COLO668 (cell line): ENCODE results near the gene DENND4A.
A peak's percentile ranks its signal among the peaks of the same experiment; 100 is the strongest.
"Not testable (repeated sequence)": the region's sequence is repeated elsewhere in the genome, so short reads cannot be mapped to it uniquely, and the experiment has no call there.

Source experiments
- DNase-seq: peaks from one replicate; lab custom pipeline; 2025; ENCODE audit not compliant: unreplicated experiment; lab: John Stamatoyannopoulos, UW

Gene DENND4A

DNA sequence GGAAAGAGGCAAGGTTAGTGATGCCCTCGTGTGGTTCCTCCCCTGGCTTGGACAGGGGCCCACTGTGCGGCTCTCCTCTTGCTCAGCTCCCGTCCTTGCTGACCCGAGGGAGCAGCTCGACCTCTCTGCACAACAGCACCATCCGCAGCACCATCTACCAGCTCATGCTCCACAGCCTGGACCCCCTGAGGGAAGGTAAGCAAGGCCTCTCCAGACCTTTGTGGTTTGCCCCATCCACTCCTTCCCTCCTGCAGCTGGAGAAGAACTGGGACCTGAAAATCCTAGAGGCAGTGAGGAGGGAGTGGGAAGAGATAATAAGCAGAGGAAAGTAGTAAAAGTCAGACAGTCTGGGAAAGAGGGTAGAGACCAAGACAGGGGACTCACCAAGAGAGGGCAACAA, 152.6 kb downstream of the DENND4A start:
- no peak for DNase-seq

DNA sequence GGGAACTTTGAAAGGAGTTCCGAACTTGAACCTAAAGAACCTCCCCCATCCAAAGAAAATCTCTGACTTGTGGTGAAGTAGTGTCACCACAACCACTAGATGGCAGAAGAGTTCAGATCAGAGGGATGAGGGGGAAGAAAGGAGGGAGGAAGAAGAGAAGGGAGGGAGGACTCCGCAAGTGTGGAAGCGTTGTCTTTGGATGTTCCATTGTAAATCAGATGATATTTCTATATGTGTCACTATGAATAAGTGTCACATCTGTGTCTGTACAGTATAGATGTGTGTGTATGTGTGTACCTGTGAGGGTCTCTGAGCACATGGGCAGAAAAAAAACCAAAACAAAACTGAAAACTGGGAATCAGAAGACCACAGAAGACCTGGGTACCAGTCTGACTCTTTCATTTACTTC, 153.4 kb downstream of the DENND4A start:
- peak; percentile 22 for DNase-seq

DNA sequence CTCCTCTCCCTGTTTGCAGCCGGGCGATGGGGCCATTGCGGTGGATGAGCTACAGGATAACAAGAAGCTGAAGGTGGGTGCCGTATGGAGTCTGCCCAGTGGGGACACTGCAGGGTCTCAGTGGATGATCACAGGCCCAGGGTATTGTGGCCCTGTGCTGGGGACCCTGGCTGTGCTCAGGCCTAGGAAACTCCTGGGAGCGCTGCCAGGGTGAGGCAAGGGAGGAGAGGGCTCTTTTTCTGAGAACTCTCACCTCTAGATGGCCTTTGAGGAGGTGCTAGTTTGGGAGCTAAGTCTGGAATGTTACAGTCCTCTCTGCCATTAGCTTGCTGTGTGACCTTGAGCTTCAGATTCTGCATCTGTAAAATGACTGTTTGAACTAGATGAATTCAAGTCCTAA, 154.0 kb downstream of the DENND4A start:
- no peak for DNase-seq

DNA sequence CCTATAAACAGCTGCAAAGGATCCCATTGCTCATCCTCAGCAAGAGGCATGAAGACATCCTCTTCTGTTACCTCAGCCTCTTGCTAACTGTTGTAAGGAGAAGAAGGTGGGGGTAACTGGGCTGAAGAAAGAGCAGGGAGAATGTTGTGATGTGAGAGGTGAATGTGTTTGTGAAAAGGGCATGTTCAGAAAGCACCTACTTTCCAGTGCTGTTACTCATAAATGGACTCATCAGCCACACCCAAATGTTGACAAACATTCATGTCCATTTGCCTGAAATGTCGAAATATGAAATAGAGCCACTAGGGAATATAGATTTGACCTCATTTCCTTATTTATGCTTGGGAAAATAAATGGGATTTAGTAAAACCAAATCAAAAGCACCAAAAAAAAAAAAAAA, 157.7 kb downstream of the DENND4A start:
- no peak for DNase-seq

DNA sequence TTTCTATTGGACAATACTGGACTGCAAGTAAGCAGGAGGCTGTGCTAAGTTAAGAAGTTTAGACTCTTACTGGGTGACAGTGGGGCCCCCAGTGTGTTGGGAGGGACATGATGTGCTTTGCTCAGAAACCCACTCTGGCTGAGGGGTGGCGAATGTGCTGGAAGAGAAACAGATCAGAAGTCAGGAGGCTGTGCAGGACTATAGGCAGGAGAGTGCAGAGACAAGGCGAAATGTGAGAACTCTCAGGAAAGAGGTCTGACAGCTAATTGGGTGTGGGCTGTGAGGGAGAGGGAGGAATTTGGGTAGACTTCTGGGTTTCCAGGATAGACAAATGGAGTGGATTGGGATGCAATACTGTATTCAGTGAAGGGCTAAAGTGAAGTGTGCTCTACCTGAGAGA, 158.3 kb downstream of the DENND4A start:
- DNase-seq = no peak

DNA sequence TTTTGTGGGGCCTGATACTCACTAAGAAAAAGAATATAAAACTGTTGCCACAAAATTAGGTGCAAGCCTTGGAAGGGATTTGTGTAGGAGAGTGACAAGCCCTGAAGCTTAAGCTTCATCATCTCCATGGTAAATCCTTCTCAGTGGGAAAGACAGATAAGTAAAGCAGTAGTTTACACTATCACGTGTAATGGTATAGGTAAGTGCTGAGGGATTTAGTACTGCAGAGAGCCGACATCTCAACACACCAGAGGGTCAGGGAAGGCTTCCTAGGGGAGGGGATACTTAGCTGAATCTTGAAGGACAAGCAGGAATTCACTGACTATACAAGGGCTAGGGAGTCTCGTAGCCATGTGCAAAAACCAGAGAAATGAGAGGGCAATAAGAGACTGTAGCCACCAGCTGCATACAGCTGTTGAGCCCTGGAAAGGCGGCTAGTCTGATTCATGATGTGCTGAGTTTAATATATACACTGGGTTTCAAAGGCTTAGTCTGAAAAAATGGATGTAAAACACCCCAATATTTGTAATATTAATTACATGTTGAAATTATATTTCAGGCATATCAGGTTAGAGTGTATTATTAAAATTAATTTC, 159.2 kb downstream of the DENND4A start:
- DNase-seq = no peak

DNA sequence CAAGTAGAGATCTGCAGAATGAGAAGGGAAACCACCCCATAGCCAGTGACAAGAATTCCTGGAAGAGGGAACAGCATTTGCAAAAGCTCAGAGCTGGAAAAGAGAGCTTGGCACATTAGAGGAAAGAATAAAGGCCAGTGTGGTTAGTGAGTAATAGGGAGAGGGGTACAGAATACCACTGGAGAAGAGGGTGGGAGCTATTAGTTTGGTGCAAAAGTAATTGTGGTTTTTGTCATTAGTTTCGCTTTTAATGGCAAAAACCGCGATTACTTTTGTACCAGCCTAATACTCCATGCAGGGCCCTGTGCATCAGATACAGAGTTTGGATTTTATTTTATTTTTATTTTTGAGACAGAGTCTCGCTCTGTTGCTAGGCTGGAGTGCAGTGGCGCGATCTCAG, 160.6 kb downstream of the DENND4A start:
- DNase-seq = no peak

DNA sequence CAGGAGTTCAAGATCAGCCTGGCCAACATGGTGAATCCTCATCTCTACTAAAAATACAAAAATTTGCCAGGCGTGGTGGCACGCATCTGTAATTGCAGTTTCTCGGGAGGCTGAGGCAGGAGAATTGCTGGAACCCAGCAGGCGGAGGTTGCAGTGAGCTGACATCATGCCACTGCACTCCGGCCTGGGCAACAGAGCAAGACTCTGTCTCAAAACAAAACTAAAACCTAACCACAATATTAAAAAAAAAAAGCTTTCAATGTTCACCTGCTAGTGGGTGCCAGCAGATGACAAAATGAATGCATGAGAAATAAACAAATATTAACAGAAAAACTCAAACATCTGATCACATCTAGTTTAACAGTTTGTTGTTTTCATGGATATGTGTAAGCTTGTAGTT, 161.3 kb downstream of the DENND4A start:
- DNase-seq = no peak

DNA sequence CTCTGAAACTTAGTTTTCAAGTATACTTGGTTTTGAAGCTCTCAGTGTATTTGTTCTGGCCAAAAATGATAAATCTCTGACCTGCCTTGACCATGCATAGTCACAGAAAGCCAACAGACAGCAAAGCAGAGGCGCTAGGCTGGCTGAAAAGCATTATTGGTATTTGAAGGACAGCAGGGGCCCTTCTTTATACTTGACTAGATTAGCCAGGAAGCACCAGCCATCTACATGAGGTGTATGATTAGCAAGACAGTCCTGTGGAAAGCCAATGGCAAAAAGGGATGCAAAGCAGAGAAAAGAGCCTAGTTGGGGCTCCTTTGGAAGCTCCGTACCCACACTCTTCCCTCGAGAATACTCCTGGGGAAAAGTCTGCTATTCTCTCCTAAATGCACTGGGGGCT, 162.5 kb downstream of the DENND4A start:
- DNase-seq = no peak

DNA sequence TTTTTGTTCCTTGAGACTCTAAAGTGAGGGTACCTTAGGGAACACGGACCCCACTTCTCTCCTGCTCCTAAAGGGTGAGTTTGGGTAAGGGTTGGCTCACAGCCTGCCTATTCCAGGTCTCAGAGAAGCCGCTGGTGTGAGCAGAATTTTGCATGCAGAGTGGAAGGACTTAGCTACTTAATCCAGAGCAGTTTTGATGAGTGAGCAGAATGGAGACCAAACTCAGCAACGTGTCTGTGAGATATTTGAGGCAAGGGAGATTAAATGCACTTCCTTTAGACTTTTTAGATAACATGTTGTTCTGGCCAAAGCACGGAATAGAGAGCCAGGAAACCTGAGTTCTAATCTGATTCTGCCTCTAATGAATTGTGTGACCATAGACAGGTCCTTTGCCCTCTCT, 165.2 kb downstream of the DENND4A start:
- DNase-seq = no peak

DNA sequence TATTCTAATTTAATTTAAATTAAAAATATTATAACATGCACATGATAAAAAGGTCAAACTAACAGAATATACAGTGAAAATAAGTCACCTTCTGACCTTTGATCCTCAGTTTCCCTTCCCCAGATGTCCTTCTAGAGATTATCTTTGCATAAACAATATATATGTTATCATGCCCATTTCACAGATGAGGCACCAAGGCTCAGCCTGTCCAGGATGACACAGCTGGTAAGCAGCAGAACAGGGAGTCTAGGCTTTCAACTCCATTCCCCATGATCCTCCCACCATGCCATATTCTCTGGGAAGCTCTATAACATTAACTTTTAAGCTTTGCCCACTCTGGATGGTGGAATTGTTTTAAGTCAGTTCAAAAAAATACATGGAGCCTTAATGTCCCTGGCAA, 169.0 kb downstream of the DENND4A start:
- DNase-seq = no peak

DNA sequence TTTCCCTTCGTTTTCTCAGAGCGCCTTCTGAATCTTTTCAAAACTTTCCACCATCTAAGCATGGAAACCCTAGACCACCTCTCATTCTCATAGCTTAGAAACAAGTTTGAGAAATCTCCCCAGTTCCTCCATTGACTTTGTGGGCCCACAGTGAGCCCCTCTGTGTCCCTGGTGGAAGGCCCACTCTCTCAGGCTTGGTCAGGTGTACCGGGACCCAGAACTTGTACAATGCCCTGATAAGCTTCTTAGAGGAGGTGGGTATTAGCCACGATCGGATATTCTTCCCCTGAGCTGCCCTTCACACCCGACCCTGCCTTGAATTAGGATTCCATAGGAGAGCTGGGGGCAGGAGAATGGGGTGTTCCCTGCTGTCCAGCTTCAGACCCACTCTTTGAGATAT, 170.5 kb downstream of the DENND4A start, which contains the start of gene SLC24A1:
Gene SLC24A1 (plus strand): TSS at position 301 of the 400 bp plus-strand sequence. CDS start 2,143 bp downstream, outside the sequence.
- DNase-seq = no peak

DNA sequence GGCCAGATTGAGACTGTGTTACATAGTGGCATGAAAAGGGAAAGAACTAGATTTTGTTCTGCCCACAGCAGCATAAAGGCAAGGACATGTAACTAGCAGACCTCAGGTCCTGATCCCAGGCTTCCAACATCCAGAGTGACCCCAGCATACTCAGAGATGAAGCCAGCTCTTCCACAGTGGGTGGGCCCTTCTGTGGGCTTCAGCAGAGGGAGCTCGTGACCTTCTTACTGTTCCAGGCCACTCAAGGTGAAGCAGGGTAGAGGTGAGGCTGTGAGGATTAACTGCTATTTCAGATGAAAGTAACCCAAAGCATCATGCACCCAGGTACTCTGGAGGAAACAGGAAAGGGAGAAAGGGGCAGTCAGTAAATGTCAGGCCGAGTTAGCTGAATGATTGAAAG, 171.3 kb downstream of the DENND4A start:
- DNase-seq = no peak

DNA sequence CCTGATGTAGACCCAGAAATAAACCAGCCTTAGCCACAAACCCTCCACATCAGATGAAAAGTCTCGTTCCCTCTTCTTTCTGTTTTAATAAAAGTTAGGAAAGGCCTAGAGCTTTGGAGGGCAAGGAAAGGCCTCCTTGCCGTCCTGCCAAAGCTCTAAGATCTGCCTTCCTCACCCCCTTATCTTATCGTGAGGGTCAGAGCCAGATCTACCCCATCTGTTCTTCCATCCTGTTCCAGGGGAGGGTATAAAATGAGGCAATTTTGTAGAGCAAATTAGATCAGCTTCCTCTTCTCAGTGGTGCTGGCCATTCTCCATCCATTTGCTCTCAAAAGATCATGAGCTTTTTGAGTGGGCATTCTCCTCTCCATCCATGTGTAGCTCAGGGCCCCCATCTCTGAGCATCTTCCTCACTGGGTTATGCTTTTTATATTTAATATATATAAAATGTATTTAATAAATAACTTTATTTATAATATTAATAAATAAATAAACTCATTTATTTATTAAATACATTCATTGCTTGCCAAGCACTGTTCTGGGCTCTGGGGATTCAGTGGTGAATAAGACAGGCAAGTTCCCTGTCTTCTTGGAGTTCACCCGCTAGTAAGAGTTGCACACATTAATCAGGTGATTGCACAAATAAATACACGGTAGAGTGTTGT, 172.3 kb downstream of the DENND4A start:
- no peak for DNase-seq

DNA sequence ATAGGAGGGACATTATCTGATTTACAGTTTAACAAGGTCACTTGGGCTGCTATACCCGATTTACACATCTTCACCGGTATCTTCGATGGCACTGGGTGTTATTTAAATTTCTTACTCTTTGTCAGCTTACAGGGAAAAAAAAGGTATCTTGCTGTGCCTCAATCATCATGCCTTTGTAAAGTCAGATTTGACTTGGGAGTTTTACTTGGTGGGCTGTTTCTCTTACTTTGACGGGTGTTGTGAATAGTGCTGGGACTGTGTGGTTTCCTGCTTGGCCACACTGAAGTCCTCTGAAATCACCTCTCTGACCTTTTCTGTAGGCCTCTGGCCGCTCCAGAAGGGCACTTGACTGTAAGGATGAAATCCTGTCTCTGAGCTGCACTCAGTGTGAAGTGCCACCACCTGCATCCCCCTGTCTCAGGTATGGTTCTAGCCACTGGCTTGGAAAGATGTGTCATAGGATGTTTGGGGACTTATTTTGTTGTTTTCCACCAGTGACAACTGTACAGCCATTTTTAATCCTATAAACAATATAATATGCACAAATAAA, 173.5 kb downstream of the DENND4A start:
- no peak for DNase-seq

DNA sequence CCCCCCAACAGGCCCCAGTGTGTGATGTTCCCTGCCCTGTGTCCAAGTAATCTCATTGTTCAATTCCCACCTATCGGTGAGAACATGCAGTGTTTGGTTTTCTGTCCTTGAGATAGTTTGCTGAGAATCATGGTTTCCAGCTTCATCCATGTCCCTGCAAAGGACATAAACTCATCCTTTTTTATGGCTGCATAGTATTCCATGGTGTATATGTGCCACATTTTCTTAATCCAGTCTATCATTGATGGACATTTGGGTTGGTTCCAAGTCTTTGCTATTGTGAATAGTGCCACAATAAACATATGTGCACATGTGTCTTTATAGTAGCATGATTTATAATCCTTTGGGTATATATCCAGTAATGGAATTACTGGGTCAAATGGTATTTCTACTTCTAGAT, 176.2 kb downstream of the DENND4A start:
- DNase-seq = not testable (repeated sequence)

DNA sequence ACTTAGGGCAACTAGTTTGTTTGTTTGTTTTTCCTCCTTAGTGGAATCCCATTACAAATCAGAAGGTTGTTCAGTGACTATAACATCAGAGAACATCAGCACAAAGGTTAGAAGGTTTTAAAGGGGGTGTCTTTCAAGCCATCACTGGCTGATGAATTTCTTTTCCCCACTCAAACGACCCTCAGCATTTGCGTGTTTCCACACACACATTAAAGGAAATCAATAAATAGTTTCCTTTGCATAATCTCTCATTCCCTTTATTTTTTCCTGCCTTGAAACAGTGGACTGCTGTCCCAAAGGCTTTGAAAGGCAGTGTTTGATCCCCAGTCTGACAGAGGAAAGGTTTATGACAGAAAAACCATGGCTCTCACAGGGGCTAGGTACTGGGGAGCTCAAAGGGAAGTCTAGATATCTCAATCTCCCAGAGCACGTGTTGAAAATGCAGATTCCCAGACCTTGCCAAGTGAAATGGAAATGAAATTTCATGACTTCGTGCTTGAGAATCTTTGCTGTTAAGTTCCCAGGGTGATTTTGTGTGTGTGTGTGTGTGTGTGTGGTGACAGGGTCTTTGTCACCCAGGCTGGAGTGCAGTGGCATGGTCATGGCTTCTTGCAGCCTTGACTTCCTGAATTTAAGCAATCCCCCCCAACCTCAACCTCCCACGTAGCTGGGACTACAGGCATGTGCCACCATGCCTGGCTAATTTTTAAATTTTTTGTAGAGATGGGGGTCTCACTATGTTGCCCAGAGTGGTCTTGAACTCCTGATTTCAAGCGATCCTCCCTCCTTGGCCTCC, 178.9 kb downstream of the DENND4A start:
- no peak for DNase-seq

DNA sequence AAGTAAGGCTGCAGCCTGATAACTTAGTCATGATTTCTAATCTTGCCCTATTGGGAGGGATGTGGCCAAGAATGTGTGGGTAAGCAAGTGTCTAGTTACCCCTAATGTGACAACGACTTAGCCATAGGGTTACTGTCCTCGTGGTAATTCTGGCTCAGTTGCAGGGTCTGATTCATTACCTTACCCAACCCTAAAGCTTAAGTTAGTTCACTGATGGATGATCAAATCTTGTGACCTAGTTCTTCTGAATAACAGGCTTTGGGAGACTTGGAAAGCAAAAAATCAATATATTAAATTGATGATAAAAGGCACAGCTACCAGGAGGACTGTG, 179.5 kb downstream of the DENND4A start:
- no peak for DNase-seq

DNA sequence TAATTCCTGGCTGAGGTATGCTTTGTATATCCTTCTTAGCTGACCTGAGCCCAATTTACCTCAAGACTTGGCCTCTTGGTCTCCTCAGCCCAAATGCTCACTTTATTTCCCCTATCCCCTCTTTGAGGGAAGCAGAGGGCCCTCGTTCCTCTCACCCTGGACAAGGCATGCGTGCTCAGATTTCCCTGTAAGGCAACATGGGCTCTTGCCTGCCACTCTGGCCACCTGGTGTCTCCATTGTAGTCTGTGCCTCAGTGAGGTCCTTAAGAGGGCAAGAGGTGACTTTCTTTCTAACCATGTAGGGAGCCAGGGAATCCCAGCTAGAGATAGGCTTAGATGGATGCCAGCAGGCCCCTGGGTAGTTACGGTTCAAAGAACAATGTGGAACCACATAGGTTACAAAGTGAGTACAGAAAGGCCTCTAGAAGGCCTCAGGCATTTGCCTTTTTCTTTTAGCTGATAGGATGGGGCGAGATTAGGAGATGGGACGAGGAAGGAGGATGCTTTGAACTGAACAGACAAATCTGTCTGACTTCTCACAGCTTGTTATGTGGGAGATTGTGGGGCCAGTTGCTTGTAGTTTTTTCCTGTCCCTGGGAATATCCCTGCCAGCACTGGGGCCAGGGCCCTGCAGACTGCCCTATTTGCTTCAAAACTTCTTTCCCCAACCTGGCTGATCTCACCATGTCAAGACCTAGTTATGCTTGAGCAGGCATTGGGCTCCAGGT, 180.0 kb downstream of the DENND4A start:
- DNase-seq = no peak

DNA sequence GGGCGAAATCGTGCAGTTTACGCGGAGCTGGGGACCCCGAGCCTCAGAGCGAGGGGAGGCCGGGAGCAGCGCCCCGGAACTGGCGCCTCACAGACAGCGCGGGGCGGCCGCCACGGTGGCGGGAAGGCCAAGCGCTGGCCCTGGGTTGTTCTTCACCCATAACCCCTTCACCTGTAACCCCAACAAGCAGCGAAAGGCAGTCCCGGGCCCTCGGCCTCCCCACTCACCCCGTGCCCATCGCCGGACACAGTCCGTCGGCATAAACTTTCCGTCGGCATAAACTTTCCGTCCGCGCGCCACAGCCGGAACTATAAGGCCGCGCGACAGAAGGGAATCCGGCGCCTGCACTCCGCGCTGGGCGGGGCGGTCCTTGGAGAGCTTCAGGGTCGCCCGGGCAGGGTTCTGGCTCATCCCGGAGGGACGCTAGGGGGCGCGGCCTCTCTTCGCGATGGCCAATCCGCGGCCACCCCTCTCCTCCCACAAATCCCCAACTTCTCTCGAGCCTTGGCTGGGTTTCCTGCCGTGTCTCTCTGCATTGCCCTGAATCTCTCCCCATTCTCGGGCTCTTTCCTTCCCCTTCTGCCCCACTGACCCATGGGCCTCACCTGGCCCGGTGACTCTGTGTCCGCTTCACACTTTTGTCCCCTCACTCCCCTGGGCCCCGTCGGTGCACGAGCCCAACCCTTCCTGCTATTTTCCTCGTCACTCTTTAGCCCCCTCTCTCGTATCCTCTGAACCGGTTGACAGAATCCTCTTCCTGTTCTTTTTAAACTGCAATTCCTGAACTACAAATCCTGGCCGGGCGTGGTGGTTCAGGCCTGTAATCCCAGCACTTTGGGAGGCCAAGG, 181.0 kb downstream of the DENND4A start, which contains the start of gene INTS14:
Gene INTS14 (minus strand): TSS at position 261 of the 848 bp plus-strand sequence. CDS start 3,751 bp downstream, outside the sequence.
- peak; percentile 99 for DNase-seq
